Measurements from ENCODE around the gene HOMER3.

Gene HOMER3

GRCh38 chr19:18941628-18942354 is 774 bp upstream of the HOMER3 start:
- no peak for DNase-seq (ENCODE audit: low read depth)
- TF ChIP-seq CTCF (IDR thresholded peaks at IDR 0.05; ENCODE audit: control insufficient read depth, insufficient read depth, low read depth, low read length, missing control alignments) = no peak
- H3K4me3 ChIP-seq (ENCODE audit: control insufficient read depth, low read depth, low read length) = peak overlapping the region; percentile 41

GRCh38 chr19:18939922-18940768 is 872 bp downstream of the HOMER3 start:
- TF ChIP-seq CTCF (IDR thresholded peaks at IDR 0.05; ENCODE audit: control insufficient read depth, insufficient read depth, low read depth, low read length, missing control alignments) = no peak
- DNase-seq (ENCODE audit: low read depth) = no peak
- H3K4me3 ChIP-seq (ENCODE audit: control insufficient read depth, low read depth, low read length) = peak overlapping the region; percentile 88

GRCh38 chr19:18939163-18939562 is 1.9 kb downstream of the HOMER3 start:
- no peak for TF ChIP-seq CTCF (IDR thresholded peaks at IDR 0.05; ENCODE audit: control insufficient read depth, insufficient read depth, low read depth, low read length, missing control alignments)
- peak overlapping the region; percentile 88 for H3K4me3 ChIP-seq (ENCODE audit: control insufficient read depth, low read depth, low read length)
- DNase-seq (ENCODE audit: low read depth) = no peak

- no peak for TF ChIP-seq CTCF (IDR thresholded peaks at IDR 0.05; ENCODE audit: control insufficient read depth, insufficient read depth, low read depth, low read length, missing control alignments)
- no peak for DNase-seq (ENCODE audit: low read depth)
- no peak overlapping the region for H3K4me3 ChIP-seq (ENCODE audit: control insufficient read depth, low read depth, low read length)
Measured at GRCh38 chr19:18933297-18933696, 7.7 kb downstream of the HOMER3 start.

- no peak overlapping the region for H3K4me3 ChIP-seq (ENCODE audit: control insufficient read depth, low read depth, low read length)
Measured at GRCh38 chr19:18932216-18932841, 8.7 kb downstream of the HOMER3 start.

More at GRCh38 chr19:18932216-18932841, 8.7 kb downstream of the HOMER3 start:
- TF ChIP-seq CTCF (IDR thresholded peaks at IDR 0.05; ENCODE audit: control insufficient read depth, insufficient read depth, low read depth, low read length, missing control alignments) = no peak
- DNase-seq (ENCODE audit: low read depth) = no peak

Measured in AG09309 (cell line).